Panc1 (cell line): ENCODE measurements around the gene MPZL1.

Experiments
- POLR2AphosphoS5 ChIP-seq: IDR thresholded peaks from 2 replicates; pipeline ENCODE4 v1.6.1; 2012; ENCODE audit warnings: mild to moderate bottlenecking, low read depth, low read length, moderate library complexity
- TF ChIP-seq, protein P1 (sequence below): fragments of 450-650 bp; IDR thresholded peaks from 2 replicates; pipeline ENCODE4 v1.5.1; 2017; ENCODE audit warnings: mild to moderate bottlenecking
- TF ChIP-seq, protein P2 (sequence below), 2 experiments: IDR thresholded peaks; 2 replicates each; pipeline ENCODE4 v1.6.1; 2011 to 2012; ENCODE audit warnings: low read depth in 2 of 2, control low read depth in 1 of 2, low read length in 1 of 2, mild to moderate bottlenecking in 1 of 2, moderate library complexity in 1 of 2; ENCODE audit not compliant: insufficient read depth in 1 of 2

DNA sequence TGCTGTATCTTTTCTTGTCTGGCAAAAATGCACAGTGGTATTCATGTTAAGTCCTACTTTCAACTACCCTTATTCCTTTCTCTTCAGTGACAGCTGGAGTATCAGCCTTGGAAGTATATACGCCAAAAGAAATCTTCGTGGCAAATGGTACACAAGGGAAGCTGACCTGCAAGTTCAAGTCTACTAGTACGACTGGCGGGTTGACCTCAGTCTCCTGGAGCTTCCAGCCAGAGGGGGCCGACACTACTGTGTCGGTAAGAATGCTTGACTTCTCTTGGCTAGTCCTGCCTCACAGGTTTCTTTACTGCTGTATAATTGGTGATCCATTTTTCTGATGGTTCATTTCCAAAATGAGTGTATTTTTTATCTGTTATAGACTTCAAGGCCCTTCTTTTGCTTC, 43.7 kb downstream of the MPZL1 start:
- TF ChIP-seq, protein P1, sequence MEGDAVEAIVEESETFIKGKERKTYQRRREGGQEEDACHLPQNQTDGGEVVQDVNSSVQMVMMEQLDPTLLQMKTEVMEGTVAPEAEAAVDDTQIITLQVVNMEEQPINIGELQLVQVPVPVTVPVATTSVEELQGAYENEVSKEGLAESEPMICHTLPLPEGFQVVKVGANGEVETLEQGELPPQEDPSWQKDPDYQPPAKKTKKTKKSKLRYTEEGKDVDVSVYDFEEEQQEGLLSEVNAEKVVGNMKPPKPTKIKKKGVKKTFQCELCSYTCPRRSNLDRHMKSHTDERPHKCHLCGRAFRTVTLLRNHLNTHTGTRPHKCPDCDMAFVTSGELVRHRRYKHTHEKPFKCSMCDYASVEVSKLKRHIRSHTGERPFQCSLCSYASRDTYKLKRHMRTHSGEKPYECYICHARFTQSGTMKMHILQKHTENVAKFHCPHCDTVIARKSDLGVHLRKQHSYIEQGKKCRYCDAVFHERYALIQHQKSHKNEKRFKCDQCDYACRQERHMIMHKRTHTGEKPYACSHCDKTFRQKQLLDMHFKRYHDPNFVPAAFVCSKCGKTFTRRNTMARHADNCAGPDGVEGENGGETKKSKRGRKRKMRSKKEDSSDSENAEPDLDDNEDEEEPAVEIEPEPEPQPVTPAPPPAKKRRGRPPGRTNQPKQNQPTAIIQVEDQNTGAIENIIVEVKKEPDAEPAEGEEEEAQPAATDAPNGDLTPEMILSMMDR, result no peak
- no peak for TF ChIP-seq POLR2AphosphoS5
- TF ChIP-seq, protein P2, sequence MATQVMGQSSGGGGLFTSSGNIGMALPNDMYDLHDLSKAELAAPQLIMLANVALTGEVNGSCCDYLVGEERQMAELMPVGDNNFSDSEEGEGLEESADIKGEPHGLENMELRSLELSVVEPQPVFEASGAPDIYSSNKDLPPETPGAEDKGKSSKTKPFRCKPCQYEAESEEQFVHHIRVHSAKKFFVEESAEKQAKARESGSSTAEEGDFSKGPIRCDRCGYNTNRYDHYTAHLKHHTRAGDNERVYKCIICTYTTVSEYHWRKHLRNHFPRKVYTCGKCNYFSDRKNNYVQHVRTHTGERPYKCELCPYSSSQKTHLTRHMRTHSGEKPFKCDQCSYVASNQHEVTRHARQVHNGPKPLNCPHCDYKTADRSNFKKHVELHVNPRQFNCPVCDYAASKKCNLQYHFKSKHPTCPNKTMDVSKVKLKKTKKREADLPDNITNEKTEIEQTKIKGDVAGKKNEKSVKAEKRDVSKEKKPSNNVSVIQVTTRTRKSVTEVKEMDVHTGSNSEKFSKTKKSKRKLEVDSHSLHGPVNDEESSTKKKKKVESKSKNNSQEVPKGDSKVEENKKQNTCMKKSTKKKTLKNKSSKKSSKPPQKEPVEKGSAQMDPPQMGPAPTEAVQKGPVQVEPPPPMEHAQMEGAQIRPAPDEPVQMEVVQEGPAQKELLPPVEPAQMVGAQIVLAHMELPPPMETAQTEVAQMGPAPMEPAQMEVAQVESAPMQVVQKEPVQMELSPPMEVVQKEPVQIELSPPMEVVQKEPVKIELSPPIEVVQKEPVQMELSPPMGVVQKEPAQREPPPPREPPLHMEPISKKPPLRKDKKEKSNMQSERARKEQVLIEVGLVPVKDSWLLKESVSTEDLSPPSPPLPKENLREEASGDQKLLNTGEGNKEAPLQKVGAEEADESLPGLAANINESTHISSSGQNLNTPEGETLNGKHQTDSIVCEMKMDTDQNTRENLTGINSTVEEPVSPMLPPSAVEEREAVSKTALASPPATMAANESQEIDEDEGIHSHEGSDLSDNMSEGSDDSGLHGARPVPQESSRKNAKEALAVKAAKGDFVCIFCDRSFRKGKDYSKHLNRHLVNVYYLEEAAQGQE (IDR thresholded peaks at IDR 0.05; ENCODE audit: insufficient read depth in 1 of 2, low read depth in 2 of 2, low read length in 1 of 2), result no peak
